T47D (cell line): ENCODE data around the gene PGAP6.
"Not testable (repeated sequence)": the region's sequence is repeated elsewhere in the genome, so short reads cannot be mapped to it uniquely, and the experiment has no call there.

Source experiments
- DNase-seq, 2 experiments: peaks; one replicate each; pipeline versions ENCODE4 v3.0.0 to v3.0.0-alpha.2; 2011 to 2012; ENCODE audit warnings: low read depth in 1 of 2, low spot score in 1 of 2
- JUND ChIP-seq: IDR thresholded peaks from 2 replicates; pipeline ENCODE4 v1.6.1; 2012; ENCODE audit warnings: low read depth
- in situ Hi-C: cut with HindIII; loops from 2 replicates; pipeline ENCODE4 v1.10.0; 2016; ENCODE audit warnings: low sequenced_read_pairs, low pct_unique_long_range_greater_than_20kb

The PGAP6 gene

DNA sequence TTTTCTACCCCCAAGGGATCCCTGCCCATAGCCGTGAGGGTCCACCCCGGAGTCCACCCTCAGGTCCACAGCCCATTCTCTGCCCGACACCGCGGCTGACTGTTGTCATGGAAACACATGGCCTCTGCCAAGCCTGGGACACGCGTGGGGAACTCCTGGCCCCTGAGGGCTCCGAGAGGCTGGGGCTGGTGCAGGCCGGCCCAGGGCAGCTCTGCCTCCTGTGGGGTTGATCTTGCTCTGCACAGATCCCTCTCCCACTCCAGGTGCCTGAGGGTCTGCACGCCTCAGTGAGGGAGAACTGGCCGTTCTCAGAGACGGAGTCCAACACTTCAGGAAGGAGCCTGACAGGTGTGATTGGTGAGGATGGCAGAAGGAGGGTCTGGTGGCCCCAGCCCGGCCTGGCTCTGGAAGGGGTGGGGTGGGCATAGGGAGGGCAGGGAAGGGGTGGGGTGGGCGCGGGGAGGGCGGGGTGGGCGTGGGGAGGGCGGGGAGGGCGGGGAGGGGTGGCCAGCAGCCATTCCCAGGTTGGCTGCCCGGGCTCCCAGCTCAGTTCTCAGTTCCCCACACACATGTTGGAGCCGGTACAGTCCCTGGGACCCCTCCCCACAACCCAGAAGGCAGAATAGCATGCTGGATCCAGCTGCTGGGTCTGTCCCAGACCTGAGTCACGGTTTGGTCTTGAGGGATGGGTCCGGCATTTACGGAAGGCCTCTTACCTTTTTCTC lies 17.9 kb downstream of the PGAP6 start:
- no peak for TF ChIP-seq JUND
- DNase-seq = no peak
- in situ Hi-C loops = no loop called here

DNA sequence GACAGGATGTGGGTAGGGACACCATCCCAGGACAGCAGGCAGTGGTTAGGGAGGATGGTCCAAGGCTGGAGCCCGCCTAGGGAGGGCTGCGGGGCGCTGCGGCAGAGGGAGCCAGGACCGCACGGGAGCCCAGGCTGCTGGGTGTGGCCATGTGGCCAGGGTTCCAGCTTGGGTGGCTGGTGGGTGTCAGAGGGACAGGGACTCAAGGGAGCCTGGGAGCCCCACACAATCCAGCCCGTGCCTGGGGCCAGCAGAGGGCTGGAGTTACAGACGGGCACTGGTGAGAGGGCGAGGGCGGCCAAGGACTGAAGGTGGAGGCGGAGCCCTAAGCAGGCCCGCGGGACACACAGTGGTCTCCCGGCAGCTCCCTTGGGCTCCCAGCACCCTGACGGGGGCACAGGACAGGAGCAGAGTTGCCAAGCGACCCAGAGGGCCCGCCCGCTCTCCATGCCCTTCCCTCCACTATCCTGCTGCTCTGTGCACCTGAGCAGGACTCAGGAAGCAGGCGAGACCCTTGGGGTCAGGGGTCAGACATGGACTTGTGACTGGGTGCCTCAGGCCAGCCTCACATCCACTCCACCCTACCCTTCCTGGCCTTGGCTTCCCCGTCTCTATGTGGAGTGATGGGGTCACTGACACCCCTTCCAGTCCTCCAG lies 18.5 kb downstream of the PGAP6 start:
- no peak for DNase-seq
- no peak for TF ChIP-seq JUND
- in situ Hi-C loops = no loop called here

DNA sequence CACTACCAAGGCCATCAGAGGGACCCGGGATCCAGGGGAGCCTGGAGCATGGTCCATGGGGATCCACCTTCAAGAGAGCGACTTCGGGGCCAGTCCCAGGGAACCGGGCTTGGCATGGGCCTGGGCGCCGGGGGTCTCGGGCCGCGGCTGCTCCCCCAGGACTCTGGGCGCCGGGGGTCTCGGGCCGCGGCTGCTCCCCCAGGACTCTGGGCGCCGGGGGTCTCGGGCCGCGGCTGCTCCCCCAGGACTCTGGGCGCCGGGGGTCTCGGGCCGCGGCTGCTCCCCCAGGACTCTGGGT lies 19.1 kb downstream of the PGAP6 start:
- DNase-seq, in situ Hi-C loops: not testable (repeated sequence)

DNA sequence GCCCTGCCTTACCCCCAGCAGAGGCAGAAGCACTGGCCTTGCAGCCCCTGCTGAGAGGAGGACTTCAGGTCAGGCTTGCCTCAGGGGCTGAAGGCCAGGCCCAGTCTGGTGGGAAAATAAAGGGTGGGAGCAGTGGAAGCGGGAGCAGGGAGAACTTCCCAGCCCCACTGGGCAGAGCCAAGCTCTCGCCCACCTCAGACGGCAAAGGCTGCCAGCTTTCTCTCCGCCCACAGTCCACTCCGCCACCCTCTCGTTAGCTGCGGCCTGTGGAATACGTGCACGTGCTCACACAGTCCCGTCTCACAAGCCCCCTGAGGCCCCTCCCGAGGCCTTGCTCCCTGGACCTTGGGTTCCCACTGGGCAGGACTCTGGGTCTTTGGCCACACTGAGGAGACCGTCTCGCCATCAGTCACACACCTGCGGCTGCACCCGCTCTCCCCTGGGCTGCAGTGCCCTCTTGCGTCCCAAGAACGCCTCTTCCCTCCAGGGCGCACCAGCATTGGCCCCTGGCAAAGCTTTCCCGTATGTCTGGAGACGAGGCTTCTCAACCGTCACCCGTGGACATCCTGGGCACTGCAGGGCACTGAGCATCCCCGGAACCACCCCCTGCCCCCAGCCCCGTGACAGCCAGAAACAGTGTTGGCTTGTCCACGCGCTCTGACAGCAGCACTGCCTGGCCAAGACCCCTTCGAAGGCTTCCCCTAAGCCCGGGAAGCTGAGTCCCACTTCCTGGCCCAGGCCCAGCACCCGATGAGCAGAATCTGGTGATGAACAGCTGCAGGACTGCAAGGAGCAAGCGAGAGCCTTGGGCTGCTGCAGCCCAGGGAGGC lies 19.7 kb downstream of the PGAP6 start:
- TF ChIP-seq JUND = no peak
- DNase-seq = peak; percentile 91 to 97
- in situ Hi-C loops = no loop called here

DNA sequence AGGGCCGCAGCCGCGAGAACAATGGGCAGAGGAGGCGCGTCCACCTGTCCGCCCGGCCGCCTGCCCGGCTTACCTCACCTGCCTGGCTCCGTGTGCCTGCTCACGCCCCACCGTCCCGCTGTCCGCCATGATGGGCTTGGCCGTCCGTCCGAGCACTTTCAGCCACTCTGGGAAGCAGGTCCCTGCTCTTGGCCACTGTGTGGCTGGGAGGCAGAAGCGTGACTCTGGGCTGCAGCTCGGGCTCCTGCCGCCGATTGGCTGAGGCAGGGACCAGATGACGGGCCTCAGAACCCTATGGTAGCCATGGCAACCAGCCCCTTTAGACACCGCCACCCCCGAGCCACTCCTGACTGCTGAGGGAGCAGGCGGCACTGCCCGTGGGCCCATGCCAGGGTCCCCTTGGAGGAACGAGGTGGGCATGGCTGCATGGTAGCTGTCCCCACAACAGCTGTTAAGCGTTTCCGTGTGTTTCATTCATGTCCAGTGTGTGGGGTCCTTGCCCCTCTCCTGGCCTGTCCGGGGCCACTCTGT lies 20.4 kb downstream of the PGAP6 start:
- TF ChIP-seq JUND = no peak
- in situ Hi-C loops = no loop called here
- no peak for DNase-seq

DNA sequence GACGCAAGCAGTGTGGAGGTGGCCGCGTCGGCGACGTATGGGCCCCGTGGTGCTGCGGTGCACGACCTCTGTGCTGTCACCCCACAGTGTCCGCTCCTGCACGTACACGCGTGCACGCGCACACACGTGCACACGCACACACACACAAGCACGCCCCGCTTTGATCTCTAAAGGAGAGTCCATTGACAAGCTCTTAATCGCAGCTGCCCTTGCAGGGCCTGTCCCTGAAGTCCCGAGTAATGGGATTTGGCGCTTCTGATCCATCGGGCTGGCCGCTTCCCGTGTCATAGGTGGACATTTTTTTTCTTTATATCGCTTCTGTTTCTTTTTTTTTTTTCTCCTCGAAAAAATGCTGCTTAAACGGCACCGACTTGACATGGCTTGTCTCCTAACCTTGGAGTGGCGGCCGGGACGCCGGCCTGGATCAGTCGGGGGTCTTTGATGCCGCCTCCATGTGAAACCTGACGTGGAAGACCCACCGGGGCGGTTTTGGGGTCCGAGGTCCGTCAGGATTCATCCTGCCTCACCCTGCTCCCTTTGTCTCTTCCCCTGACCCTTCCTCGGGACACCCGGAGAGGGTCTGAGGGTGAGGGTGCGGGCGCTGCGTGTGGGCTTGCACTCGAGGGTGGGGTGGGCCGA lies 21.0 kb downstream of the PGAP6 start:
- TF ChIP-seq JUND = no peak
- no peak for DNase-seq
- in situ Hi-C loops = no loop called here

DNA sequence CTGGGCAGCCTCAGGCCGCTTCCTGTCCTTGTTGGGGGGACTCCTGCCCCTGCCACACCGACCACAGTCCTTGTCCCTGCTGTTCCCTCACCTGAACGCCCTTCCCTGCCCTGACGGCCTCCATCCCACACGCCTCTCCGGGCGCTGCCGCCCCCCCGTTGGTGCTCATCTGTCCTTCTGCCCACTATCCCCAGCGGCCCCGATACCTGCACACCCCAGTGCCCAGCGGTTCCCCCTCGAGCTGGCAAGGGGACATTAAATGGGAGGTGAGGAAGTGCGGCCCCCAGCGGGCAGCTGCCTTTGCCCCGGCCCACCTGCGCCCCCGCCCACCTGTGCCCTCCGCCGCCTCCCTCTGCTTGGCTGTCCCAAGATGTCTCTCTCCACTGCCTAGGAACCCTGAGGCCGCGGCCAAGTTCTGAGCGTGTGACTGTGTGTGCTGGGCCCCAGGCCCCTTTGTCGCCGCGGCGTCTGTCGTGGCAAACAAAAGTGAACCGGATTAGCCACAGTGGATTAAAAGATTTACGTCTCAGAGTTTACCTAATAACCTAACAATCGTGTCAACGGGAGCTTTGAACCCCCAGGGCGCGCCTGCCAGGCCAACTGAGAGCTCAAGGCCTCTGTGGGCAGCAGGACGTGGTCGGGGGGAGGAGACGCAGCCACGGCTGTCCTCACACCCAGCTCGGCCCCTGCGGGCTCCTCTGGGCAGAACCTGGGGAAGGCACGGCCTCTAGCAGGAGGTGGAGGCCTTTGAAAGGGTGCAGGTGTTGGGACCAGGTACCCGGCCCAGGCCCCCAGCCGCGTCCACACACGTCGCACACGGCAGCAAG lies 21.7 kb downstream of the PGAP6 start:
- no peak for DNase-seq
- in situ Hi-C loops = no loop called here
- TF ChIP-seq JUND = no peak

DNA sequence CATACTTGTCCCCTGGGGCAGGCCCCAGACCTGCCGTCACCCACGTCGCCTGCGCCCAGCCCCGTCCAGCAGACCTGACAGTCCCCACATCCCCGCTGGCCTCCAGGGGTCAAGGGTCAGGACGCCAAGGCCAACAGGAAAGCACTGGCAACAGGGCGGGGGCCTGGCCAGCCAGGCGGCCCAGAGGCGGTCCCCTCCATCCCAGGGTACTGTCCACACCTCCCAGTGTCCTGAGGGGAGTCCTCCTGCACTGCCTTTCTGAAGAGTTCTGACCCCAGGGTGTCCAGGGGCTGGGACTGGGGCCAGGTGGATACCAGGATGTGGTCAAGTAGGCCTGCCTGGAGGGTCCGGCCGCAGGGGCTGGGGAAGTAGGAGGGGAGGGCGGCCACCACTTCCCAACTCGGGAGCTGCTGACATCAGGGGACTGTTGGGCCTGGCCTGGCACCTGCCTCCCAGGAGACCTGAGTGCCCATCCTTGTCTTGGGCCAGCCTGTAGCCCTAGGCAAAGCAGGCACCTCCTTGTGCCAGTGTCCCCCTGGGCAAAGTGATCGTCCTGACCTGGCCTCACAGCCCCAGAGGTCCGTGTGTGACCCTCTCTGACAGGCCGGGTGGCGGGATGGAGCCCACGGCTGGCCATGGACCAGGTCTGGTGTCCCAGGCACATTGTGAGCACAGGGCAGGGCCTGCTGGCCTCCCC lies 22.6 kb downstream of the PGAP6 start:
- in situ Hi-C loops = no loop called here
- TF ChIP-seq JUND = no peak
- no peak for DNase-seq

DNA sequence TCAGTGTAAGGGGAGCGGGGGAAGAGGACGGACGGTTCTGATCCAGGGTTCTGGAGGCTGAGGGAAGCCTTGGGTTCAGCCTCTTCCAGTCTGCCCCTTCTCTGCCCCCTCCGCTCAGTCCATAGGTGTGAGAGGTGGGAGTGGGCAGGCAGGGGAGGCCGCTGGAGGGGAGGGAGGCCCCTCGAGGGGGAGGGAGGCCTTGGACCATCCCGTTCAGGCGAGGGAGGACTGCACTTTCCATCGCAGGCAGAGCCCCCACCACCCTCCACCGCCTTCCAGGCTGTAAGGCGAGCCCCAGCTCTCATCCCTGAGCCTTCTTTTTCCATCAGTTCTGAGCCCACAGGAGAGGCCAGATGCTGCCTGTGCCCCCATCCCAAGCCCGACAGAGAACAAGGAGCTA lies 25.0 kb downstream of the PGAP6 start:
- in situ Hi-C loops = no loop called here
- no peak for TF ChIP-seq JUND
- no peak for DNase-seq

DNA sequence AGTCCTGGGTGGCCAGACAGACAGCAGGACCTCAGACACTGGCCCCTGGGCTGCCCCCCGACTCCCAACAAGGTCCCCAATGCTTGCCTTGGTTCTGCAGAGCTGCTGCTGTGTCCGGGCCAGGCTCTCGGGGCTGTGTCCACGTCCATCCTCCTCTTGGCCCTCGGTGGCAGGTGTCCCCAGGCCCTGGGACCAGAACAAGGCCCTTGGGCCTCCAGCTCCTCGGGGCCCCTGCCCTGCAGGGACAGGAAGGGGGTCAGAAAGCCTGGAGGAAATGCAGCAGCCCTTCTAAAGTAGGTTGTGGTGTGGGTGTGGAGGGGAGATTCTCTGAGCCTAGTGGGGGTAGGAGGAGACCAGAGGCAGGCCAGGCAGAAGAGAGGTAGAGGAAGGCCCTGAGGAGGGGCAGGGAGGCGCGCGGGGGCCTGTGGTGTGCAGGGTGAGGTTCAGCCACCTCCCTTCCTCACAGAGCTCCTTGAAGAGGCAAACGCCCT lies 26.8 kb downstream of the PGAP6 start:
- DNase-seq = no peak
- TF ChIP-seq JUND = no peak
- in situ Hi-C loops = no loop called here

DNA sequence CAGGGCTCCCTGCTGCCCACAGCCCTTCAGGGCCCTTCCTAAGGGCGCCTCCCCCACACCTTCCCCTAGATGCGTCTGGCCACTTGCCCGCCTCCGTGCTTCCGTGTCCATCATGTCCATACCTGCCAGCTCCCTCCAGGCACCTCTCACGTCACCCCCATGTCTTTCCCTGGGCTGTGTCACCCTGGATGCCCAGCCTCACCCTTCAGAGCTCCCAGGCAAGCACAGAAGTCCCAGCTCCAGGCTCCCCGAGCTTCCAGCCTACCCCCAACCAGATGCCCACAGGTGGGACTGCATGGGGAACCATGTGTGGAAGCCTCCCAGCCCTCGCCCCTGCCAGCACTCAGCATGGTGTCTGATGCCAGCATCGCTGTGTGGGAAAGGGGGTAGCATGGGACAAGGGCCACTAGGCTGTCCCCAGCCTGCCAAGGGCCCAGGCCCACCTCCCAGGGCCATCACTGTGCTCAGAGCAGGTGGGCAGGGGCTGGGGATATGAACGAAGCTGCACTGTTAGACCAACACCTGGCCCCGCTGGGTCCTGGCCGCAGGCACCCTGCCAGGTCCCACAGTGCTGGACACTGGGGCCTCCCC lies 27.4 kb downstream of the PGAP6 start:
- in situ Hi-C loops = no loop called here
- no peak for DNase-seq
- no peak for TF ChIP-seq JUND
